ENCODE measurements around the gene SAMD3. TPM values are rescaled to one million over a fixed set of nuclear protein-coding genes. Genes with fewer than 3 reads are reported as not detected.
"Not testable (repeated sequence)": the region's sequence is repeated elsewhere in the genome, so short reads cannot be mapped to it uniquely, and the experiment has no call there.

The SAMD3 gene, protein sequence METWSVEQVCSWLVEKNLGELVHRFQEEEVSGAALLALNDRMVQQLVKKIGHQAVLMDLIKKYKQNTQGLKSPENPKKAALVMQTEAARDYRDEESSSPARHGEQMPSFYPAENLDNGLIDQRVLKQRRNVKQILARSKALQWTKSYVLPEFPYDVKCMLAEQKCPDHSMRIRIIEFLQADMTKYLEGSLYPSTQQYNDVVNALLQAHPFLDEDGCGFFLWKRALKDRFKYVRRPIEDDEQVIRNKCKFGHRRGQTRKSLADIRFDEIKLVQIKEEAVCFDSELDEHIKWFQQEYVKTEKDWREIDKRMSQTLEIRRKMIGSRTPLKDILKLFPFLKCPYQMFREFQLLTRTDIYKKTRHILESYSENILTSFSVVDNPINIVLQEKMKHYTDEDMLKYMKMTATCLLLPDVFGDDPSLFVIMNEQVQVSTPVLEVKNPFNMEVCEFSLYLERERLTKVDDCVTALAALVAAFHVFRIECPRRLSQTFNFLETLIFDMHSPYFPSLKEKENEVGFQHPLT
- under 1 TPM; 0.25 to 0.86 (median 0.37) TPM for total RNA-seq
- long read RNA-seq = 0 reads

DNA sequence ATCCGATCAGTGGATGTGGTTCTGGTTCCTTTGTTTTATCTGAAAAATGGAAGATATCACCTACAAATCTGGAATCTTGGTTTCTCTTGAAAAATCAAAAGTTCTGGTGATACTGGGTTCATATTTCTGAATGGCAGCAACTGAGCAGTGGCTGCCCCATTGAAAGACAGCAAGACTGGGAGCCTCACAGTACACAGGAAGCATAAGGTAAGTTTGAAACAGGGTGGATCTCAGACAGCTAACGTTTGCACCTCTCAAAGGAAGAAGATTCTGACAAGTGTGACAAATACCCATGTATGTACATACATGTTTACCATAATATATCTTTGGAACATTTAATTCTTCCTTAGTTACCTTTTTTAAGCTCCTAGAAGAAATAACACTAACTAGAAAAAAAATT, at the start of gene SAMD3:
SAMD3 (minus strand) TSS at position 177 of the 400 bp plus-strand sequence. CDS start 7,678 bp downstream, outside the sequence.
- no peak for DNase-seq

DNA sequence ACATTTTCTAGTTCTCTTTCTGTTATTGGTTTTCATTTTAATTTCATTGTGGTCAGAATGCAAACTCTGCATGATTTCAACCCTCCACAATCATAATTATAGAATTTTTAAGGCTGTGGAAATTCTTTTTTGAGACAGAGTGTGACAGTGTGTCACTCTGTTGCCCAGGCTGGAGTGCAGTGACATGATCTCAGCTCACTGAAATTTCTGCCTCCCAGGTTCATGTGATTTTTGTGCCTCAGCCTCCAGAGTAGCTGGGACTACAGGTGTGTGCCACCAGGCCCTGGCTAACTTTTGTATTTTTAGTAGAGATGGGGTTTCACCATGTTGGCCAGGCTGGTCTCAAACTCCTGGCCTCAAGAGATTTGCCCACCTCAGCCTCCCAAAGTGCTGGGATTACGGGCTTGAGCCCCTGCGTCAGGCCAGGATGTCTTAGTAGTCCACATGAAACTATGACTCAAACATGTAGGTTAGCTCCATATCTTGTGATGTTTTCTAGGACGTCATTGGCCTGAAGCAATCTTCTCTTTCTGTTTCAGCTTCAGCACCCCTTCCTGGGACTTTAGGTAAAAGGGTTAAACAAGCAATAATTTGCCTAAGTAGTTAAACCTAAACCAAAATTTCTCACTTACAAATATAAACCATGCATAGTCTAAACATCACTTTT, 47.4 kb upstream of the SAMD3 start:
- 81% methylated on average over 3 of the region's 3 CpGs for WGBS (ENCODE audit: insufficient coverage, low coverage, low lambda C conversion rate, missing lambda C conversion rate)

More for the DNA sequence above, at the start of gene SAMD3:
- peak in 2 of 4 donors; percentile 22 to 26 for ATAC-seq
- H3K9me3 ChIP-seq = no peaks in the 10 kb centered on the region
- H3K36me3 ChIP-seq = no peaks in the 10 kb centered on the region
- no peak within 1 kb of the TSS for H3K27ac ChIP-seq
- TF ChIP-seq POLR2A (IDR thresholded peaks at IDR 0.05) = no peak
- TF ChIP-seq, protein P1, sequence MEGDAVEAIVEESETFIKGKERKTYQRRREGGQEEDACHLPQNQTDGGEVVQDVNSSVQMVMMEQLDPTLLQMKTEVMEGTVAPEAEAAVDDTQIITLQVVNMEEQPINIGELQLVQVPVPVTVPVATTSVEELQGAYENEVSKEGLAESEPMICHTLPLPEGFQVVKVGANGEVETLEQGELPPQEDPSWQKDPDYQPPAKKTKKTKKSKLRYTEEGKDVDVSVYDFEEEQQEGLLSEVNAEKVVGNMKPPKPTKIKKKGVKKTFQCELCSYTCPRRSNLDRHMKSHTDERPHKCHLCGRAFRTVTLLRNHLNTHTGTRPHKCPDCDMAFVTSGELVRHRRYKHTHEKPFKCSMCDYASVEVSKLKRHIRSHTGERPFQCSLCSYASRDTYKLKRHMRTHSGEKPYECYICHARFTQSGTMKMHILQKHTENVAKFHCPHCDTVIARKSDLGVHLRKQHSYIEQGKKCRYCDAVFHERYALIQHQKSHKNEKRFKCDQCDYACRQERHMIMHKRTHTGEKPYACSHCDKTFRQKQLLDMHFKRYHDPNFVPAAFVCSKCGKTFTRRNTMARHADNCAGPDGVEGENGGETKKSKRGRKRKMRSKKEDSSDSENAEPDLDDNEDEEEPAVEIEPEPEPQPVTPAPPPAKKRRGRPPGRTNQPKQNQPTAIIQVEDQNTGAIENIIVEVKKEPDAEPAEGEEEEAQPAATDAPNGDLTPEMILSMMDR (IDR thresholded peaks at IDR 0.05) = no peak
- intact Hi-C loops (cut with DNase I) = no loop called here
- no peaks in the 10 kb centered on the region for H3K27me3 ChIP-seq
- H3K4me3 ChIP-seq = no peak within 1 kb of the TSS
- no peaks in the 10 kb centered on the region for H3K4me1 ChIP-seq
- WGBS (ENCODE audit: insufficient coverage, low coverage, low lambda C conversion rate, missing lambda C conversion rate) = 36% methylated on average over 2 of the region's 2 CpGs

DNA sequence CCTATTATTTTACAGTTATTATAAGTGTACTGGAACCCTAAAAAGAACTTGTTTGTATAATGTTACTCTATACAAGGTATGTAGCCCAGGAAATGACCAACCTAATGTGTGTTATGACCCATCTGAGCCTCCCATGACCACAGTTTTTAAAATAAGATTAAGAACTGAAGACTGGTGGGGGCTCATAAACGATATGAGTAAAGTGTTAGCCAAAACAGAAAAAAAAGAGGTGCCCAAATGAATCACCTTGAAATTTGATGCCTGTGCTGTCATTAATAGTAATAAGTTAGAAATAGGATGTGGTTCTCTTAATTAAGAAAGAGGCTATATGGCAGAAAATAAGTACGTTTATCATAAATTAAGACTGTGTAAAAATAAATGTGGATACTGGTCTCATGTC, 42.8 kb upstream of the SAMD3 start:
- H3K4me3 ChIP-seq; H3K36me3 ChIP-seq; DNase-seq; H3K4me1 ChIP-seq; H3K27ac ChIP-seq; H3K27me3 ChIP-seq; H3K9me3 ChIP-seq; intact Hi-C loops (cut with DNase I); ATAC-seq: not testable (repeated sequence)
- 28% methylated on average over 2 of the region's 2 CpGs for WGBS (ENCODE audit: insufficient coverage, low coverage, low lambda C conversion rate, missing lambda C conversion rate)

More for the DNA sequence above, 47.4 kb upstream of the SAMD3 start:
- Histone ChIP-seq H3K27ac (no peak overlapping the region), H3K27me3 (no peaks in the 10 kb centered on the region), H3K4me3 (no peak overlapping the region), H3K36me3 (no peaks in the 10 kb centered on the region), H3K4me1 (no peaks in the 10 kb centered on the region), H3K9me3 (peaks cover 0 to 3% (median 0%) of the 10 kb centered on the region in 4 donors)
- intact Hi-C loops (cut with DNase I) = no loop called here
- DNase-seq (no peak), ATAC-seq (no peak)
- TF ChIP-seq POLR2A (IDR thresholded peaks at IDR 0.05) = no peak
- TF ChIP-seq, protein P1 (IDR thresholded peaks at IDR 0.05) = no peak

DNA sequence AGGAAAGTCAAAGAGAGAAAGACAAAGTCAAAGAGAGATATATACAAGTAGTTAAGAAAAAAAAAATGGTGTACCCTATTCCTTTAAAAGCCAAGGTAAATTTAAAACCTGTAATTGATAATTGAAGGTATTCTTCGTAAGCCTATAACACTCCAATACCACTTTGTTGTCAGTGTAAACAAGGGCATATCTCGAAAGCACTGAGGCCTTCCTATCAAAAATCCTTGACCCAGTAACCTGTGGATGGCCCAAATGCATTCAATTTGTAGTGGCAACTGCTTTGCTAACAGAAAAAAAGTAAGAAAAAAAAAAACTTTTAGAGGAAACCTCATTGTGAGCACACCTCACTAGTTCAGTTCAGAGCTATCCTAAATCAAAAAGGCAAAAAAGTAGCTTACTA, 39.3 kb upstream of the SAMD3 start:
- ATAC-seq (no peak), DNase-seq (no peak)
- intact Hi-C loops (cut with DNase I) = no loop called here
- Histone ChIP-seq H3K36me3 (no peaks in the 10 kb centered on the region), H3K27ac (no peak overlapping the region), H3K4me1 (no peaks in the 10 kb centered on the region), H3K4me3 (no peak overlapping the region), H3K27me3 (no peaks in the 10 kb centered on the region), H3K9me3 (no peaks in the 10 kb centered on the region)
- TF ChIP-seq POLR2A (IDR thresholded peaks at IDR 0.05) = no peak
- TF ChIP-seq, protein P1 (IDR thresholded peaks at IDR 0.05) = no peak
- WGBS (ENCODE audit: insufficient coverage, low coverage, low lambda C conversion rate, missing lambda C conversion rate) = 38% methylated on average over 2 of the region's 2 CpGs

DNA sequence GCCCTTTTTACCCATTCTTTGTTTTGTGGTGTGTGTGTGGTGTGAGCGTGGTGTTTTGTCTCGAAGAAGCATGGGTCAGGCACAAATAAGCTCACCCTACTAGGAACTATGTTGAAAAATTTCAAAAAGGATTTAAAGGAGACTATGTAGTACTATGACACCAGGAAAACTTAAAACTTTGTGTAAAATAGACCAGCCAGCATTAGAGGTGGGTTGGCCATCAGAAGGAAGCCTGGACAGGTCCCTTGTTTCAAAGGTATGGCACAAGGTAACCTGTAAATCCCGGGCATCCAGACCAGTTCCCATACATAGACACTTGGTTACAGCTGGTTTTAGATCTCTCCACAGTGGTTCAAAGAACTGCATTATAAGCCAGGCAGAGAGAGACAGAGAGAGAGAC, 38.8 kb upstream of the SAMD3 start:
- H3K9me3 ChIP-seq; ATAC-seq; H3K4me3 ChIP-seq; H3K27ac ChIP-seq; DNase-seq; H3K4me1 ChIP-seq; intact Hi-C loops (cut with DNase I); H3K36me3 ChIP-seq; H3K27me3 ChIP-seq: not testable (repeated sequence)
- WGBS (ENCODE audit: insufficient coverage, low coverage, low lambda C conversion rate, missing lambda C conversion rate) = 65% methylated on average over 3 of the region's 3 CpGs

DNA sequence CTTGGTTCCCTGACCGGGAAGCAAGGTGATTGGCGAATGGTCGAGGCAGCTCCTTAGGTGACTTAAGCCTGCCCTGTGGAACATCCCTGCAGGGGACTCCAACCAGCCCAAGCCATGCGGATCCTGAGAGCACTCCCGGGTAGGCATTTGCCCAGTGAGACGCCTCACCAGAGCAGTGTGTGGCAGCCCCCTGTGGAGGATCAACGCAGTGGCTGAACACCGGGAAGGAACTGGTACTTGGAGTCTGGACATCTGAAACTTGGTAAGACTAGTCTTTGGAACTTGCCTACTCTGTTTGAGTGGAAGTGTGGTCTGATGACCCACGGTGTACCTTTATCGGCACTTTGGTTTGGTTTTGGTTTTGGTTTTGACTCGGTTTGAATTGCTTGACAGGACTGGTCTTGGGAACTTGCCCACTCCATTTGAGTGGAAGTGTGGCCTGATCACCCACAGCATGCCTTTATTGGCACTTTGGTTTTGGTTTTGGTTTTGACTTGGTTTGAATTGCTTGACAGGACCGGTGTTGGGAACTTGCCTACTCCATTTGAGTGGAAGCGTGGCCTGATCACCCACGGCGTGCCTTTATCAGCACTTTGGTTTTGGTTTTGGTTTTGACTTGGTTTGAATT, 38.0 kb upstream of the SAMD3 start:
- H3K27me3 ChIP-seq; H3K27ac ChIP-seq; H3K4me1 ChIP-seq; ATAC-seq; intact Hi-C loops (cut with DNase I); DNase-seq; H3K4me3 ChIP-seq; H3K36me3 ChIP-seq; H3K9me3 ChIP-seq: not testable (repeated sequence)
- WGBS (ENCODE audit: insufficient coverage, low coverage, low lambda C conversion rate, missing lambda C conversion rate) = 78% methylated on average over 3 of the region's 15 CpGs

DNA sequence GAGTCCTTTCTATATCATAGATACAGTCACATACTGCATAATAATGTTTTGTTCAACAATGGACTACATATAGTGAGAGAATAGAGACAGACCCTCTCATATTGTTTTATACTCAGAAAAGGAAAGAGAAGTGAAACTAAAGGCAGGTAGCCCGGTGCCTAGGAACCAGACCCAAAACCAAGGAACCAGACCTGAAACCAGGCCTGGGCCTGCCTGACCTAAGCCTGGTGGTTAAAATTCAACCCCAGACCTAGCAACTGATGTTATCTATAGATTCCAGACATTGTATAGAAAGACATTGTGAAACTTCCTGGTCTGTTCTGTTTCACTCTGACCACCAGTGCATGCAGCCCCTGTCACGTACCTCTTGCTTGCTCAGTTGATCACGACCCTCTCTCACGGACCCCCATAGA, 37.3 kb upstream of the SAMD3 start:
- H3K27ac ChIP-seq; H3K4me1 ChIP-seq; ATAC-seq; DNase-seq; H3K9me3 ChIP-seq; H3K4me3 ChIP-seq; H3K36me3 ChIP-seq; H3K27me3 ChIP-seq; intact Hi-C loops (cut with DNase I): not testable (repeated sequence)
- WGBS (ENCODE audit: insufficient coverage, low coverage, low lambda C conversion rate, missing lambda C conversion rate) = 50% methylated on average over 1 of the region's 4 CpGs

All from right lobe of liver (tissue), 6 donors.